H7 (cell line): Measurements from ENCODE around the gene FEM1A. TPM values are rescaled to one million over a fixed set of nuclear protein-coding genes. Genes with fewer than 3 reads are reported as not detected.
"Not testable (repeated sequence)": the region's sequence is repeated elsewhere in the genome, so short reads cannot be mapped to it uniquely, and the experiment has no call there.

Source experiments
- DNase-seq: peaks from one replicate; pipeline ENCODE4 v3.0.0; 2012
- H3K27me3 ChIP-seq: 2 replicates; pipeline ENCODE4 v1.6.0; 2011; ENCODE audit warnings: mild to moderate bottlenecking, low read length; ENCODE audit not compliant: control insufficient read depth, insufficient read depth
- H3K36me3 ChIP-seq: replicated peaks from 2 replicates; pipeline ENCODE4 v1.5.1; 2011; ENCODE audit warnings: low read length; ENCODE audit not compliant: control insufficient read depth, insufficient read depth
- H3K4me3 ChIP-seq: 2 replicates; pipeline ENCODE4 v1.5.1; 2011; ENCODE audit warnings: low read depth, mild to moderate bottlenecking, control low read depth, low read length, moderate library complexity; ENCODE audit not compliant: insufficient read depth
- total RNA-seq: library from RNA; depleted of rRNA; stranded (reverse); fragments of >200 nt; shearing (Covaris generic); gene quantifications from 2 replicates; pipeline ENCODE4 v1.2.3, GENCODE V29; 2014

FEM1A gene
- total RNA-seq, 1 experiment from 2014 or later = 16.1 TPM

- Histone ChIP-seq H3K4me3 (peak overlapping the region; percentile 78), H3K36me3 (peaks cover 14% of the 10 kb centered on the region)
- not testable (repeated sequence) for H3K27me3 ChIP-seq
- peak; percentile 45 for DNase-seq
These were observed 708 bp downstream of the FEM1A start for GRCh38 chr19:4792019-4792865.

- peaks cover 14% of the 10 kb centered on the region for H3K36me3 ChIP-seq
- DNase-seq, H3K4me3 ChIP-seq, H3K27me3 ChIP-seq: not testable (repeated sequence)
These were observed 1.3 kb downstream of the FEM1A start for GRCh38 chr19:4792866-4793195.

- H3K4me3 ChIP-seq, H3K27me3 ChIP-seq, DNase-seq: not testable (repeated sequence)
- peaks cover 14% of the 10 kb centered on the region for H3K36me3 ChIP-seq
These were observed 1.7 kb downstream of the FEM1A start for GRCh38 chr19:4793278-4793677.

- H3K4me3 ChIP-seq = no peak overlapping the region
- peak; percentile 11 for DNase-seq
- peaks cover 14% of the 10 kb centered on the region for H3K36me3 ChIP-seq
- no peaks in the 10 kb centered on the region for H3K27me3 ChIP-seq
These were observed 3.4 kb downstream of the FEM1A start for GRCh38 chr19:4794971-4795370.

GRCh38 chr19:4795400-4795799, 3.9 kb downstream of the FEM1A start:
- Histone ChIP-seq H3K36me3 (peaks cover 14% of the 10 kb centered on the region), H3K4me3 (no peak overlapping the region), H3K27me3 (no peaks in the 10 kb centered on the region)
- peak; percentile 33 for DNase-seq

- peak; percentile 48 for DNase-seq
- Histone ChIP-seq H3K36me3 (no peaks in the 10 kb centered on the region), H3K27me3 (no peaks in the 10 kb centered on the region)
These were observed 9.1 kb downstream of the FEM1A start for GRCh38 chr19:4800591-4801081.

GRCh38 chr19:4801085-4801619, 9.6 kb downstream of the FEM1A start:
- no peaks in the 10 kb centered on the region for H3K36me3 ChIP-seq
- DNase-seq = no peak
- no peak overlapping the region for H3K4me3 ChIP-seq
- no peaks in the 10 kb centered on the region for H3K27me3 ChIP-seq

More at GRCh38 chr19:4800591-4801081, 9.1 kb downstream of the FEM1A start:
- no peak overlapping the region for H3K4me3 ChIP-seq

GRCh38 chr19:4802711-4803110, 11.2 kb downstream of the FEM1A start:
- Histone ChIP-seq H3K27me3 (no peaks in the 10 kb centered on the region), H3K36me3 (no peaks in the 10 kb centered on the region), H3K4me3 (no peak overlapping the region)
- DNase-seq = no peak

GRCh38 chr19:4803736-4804695, 12.5 kb downstream of the FEM1A start:
- Histone ChIP-seq H3K36me3 (no peaks in the 10 kb centered on the region), H3K4me3 (no peak overlapping the region), H3K27me3 (no peaks in the 10 kb centered on the region)
- DNase-seq = peak; percentile 96

- DNase-seq, H3K4me3 ChIP-seq, H3K27me3 ChIP-seq, H3K36me3 ChIP-seq: not testable (repeated sequence)
These were observed 13.6 kb downstream of the FEM1A start for GRCh38 chr19:4805140-4805539.

GRCh38 chr19:4806384-4806783, 14.8 kb downstream of the FEM1A start:
- Histone ChIP-seq H3K4me3 (no peak overlapping the region), H3K27me3 (no peaks in the 10 kb centered on the region), H3K36me3 (no peaks in the 10 kb centered on the region)
- DNase-seq = no peak

- Histone ChIP-seq H3K36me3 (no peaks in the 10 kb centered on the region), H3K27me3 (no peaks in the 10 kb centered on the region), H3K4me3 (no peak overlapping the region)
- no peak for DNase-seq
These were observed 15.7 kb downstream of the FEM1A start for GRCh38 chr19:4807188-4807587.

GRCh38 chr19:4811328-4812131, 20.0 kb downstream of the FEM1A start:
- peak; percentile 93 for DNase-seq
- Histone ChIP-seq H3K4me3 (no peak overlapping the region), H3K36me3 (no peaks in the 10 kb centered on the region), H3K27me3 (no peaks in the 10 kb centered on the region; the same call in 1 of the 2 replicates)
